ENCODE measurements around the gene NSUN4.

DNA sequence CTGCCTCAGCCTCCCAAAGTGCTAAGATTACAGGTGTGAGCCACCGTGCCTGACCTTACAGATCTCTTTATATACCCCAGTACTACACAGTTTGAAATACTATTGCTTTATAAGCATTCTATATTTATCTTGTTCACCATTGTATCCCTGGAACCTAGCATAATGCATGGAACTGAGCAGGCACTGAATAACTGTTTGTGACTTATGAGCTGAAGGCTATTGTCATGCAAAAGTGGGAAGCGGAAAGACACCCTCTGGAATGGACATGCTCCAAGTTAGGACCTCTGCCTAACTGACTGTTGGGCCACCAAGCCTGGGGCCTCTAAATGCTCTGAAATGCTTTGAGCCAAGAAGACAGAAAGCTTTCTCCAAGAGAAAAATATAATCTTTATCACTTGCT, 45.3 kb upstream of the NSUN4 start:
- TF ChIP-seq POLR2AphosphoS5 (IDR thresholded peaks at IDR 0.05; ENCODE audit: borderline replicate concordance, low read depth, low read length) (no peak), EZH2 (IDR thresholded peaks at IDR 0.05) (no peak)
